HUDEP-2 (cell line): ENCODE results near the gene CD46.

Source experiments
- DNase-seq, 76 experiments: peaks; one replicate each; lab custom pipeline; 2025; ENCODE audit not compliant: unreplicated experiment in 76 of 76; lab: John Stamatoyannopoulos, UW

Gene CD46

DNA sequence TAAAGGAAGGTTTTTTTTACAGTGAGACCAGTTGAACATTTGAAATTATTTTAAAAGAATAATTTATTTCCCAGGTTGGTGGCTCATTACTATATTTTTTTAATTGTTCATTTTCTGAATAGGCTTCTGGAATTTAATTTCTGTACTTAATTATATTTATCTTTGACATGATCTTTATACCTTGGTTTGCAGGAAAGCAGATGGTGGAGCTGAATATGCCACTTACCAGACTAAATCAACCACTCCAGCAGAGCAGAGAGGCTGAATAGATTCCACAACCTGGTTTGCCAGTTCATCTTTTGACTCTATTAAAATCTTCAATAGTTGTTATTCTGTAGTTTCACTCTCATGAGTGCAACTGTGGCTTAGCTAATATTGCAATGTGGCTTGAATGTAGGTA lies 41.5 kb downstream of the CD46 start:
- DNase-seq = no peak

DNA sequence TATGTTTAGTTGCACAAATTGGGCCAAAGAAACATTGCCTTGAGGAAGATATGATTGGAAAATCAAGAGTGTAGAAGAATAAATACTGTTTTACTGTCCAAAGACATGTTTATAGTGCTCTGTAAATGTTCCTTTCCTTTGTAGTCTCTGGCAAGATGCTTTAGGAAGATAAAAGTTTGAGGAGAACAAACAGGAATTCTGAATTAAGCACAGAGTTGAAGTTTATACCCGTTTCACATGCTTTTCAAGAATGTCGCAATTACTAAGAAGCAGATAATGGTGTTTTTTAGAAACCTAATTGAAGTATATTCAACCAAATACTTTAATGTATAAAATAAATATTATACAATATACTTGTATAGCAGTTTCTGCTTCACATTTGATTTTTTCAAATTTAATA lies 43.0 kb downstream of the CD46 start:
- DNase-seq = no peak

DNA sequence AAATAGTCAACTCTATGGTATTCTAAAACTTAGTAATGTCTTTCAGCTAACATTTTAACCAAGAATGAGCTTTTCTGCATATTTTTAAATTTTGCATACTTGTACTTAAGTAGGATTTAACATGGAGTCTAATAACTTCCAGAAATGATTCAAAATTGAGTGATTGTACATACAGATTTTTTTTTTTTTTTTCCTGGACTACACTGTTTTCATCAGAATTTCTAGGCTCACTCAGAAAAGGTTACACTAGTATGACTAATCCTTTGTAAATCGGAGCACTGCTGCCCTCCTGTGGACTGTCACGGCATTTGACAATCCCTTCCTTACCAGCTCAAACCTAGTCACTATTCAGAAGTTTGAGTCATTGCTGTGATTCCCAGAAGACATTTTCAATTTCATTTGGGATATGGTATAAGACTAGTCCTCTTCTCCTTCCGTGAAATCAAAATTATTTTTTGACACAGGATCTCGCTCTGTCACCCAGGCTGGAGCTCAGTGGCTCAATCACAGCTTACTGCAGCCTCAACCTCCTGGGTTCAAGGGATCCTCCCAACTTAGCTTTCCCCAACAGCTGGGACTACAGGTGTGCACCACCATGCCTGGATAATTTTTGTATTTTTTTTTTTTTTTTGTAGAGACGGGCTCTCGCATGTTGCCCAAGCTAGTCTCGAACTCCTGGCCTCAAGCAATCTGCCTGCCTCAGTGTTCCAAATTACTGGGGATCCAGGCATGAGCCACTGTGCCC lies 45.5 kb downstream of the CD46 start:
- peak in 69 of 76 experiments; percentile 11 to 82 (median 61) for DNase-seq

DNA sequence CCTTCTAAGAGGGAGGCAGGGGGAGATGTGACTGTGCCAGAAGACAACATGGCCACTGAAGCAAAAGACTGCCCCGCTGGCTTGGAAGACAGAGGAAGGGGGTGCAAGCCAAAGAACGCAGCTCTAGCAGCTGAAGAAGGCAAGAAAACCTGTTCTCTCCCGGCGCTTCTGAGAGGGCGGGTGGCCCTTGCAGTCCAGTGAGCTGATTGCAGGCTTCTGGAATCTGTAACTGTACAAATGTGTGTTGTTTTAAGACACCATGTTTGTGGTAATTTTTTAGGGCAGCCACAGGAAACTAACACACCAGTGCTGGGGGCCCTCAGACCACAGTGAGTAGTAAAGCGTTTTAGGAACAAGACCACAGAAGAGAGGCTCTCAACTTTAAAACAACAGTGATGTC lies 47.0 kb downstream of the CD46 start:
- DNase-seq = no peak

DNA sequence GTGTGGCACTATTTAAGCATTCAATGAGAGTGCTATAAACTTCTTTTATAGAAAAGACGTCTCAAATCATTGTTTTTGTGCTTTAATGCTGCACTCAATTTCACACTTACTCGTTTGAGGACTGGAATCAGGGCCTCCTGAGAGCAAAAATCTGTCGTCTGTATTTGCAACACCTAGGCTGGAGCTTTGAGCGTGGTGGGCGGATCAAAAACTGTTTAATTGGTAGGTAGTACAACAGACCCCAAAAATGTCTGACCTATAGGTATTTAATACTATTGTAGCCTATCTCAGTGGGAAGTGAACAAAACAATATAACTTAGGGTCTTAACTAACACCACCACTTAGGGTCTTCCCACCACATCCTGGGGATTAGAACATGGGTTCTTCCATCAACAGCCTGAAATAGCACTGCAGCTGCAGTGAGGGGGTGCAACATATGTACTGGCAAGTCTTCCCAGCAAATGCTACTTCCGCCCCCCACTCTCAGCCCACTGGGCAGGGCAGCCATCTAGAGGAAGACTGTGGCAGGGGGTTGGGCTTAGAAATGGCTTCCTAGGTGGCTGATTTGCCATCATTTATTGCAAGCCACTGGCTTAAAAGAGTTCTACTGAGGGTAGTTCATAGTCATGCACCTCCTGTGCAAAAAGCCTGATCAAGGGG lies 48.3 kb downstream of the CD46 start:
- no peak for DNase-seq

DNA sequence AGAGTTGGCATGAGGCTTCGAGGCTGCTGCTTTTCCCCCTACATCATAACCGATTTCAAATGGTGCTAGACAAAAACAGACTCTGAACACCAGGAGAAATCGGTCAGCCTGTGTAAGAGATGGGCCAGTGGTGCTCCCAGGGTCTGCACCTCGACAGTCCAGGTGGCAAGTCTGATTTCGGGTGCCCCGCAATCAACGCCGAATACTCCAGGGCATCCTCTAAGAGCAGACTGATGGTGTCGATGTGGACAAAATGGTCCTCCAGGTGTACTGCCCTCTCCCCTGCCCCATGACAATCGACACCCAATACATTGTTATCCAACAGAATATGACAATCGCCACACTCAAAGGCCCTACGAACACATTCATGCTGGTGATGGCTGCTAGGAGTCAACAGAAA lies 50.0 kb downstream of the CD46 start:
- DNase-seq = no peak

DNA sequence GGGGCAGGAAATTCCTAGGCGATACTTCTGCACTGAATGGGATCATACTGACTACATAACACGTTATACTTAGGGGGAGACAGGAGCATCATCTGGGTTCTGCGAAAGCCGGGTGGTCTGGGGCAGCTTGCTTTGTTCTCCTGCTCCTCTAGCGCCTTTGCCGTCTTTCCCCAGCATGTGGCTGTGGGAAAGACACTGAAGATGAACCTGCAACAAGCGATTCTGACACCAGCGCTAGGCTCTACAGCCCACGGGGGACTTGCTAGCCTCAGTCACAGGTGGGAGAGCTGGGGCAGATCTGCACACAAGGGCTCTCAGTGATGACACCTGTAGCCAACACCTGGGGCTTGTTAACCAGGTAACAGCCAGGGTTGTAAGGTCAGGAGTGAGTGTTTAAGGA lies 51.8 kb downstream of the CD46 start:
- no peak for DNase-seq

DNA sequence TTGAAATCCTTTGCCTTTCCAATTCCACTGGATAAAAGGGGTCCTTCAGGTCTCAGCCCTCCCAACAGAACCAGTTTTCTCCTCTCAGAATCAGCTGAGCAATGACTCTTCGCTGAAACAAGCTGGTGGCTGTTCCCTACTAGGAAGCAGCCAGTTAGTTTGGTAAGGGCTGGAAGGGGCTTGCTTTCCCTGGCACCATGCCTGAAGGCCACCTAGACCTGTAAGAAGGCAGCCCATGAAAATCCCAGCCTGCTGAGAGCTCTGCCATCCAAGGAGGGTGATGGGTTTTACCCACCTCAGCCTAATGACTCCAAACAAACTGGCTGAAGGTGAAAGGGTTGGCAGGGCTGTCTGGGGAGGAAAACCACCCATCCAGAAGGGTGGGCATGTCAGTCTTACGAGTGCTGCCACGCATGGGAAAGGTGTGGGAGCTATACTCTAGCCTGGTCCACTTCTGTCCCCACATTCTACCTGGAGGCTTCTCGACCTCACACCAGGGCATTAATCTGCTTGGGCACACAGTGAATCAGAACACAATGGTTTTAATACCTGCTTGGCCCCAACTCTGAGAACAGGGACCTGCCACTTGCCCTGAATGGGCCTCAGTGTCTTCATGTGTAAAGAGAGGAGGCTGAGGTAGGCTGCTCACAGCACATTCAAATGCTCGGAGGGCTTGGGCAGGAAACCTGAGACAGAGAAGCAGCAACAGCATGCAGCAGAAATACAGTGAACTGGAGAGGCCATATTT lies 53.0 kb downstream of the CD46 start:
- DNase-seq = no peak

DNA sequence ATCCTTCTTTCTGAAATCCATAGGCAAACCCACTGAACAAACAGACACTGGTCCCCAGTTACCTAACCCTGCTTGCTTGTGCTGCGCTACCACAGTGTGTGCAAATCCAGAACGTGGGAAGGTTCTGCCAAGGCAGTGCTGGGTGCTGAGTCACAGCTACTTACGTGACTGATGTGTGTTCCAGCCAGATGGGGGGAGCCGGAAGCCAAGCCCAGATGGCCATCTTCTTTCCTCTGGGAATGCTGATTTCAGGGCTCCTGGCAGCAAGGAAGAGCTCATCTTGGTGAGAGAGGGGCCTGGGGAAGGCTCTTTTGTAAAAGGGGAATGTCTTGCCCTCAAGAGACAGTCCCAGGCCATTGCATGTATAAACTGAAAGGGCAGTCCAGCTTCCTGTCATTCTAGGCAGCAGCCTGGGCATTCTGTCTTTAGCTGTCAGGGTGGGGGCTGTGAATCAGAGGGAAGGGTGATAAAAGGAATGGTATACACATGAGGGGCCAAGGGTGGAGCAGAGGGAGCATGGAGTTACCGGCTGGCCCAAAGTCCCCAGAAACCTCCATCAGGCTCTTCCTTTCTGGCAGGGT lies 54.1 kb downstream of the CD46 start:
- peak in 1 of 76 experiments; percentile 10 for DNase-seq

DNA sequence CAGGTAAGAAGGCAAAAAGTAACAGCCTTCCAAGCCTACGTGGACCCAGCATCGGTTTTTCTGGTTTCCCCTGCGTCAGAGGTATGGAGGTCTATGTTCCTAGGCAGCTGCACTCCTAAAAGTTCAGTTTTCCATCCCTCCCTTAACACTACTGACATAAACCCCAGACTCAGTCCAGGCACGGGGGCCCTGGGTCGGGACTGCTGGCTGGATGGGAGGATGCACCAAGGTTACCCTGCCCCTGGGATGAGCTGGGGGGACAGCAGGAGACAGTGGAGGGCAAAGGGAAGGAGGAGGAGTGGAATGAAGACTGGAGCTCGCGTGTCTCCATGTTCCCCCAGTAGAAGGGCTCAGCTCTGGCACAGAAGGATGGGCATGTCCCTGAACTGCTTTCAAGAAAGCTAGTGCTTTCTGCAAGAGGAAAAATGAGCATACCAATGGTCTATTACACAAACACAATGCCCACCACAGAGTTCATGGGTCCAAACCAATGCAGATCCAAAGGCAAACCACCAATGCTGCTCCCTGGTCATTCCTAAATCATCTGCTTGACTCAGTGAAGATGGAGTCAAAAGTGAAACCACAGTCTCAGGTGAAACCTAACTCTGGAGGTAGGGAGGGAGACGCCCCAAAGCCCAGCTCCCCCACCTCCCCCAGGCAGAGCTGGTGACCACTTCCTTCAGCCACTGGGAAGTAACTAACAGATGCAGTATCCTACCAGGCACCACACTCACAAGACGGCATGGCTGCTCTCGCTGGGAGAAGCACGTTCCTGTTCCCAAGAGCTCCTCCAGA lies 54.9 kb downstream of the CD46 start:
- DNase-seq = no peak

DNA sequence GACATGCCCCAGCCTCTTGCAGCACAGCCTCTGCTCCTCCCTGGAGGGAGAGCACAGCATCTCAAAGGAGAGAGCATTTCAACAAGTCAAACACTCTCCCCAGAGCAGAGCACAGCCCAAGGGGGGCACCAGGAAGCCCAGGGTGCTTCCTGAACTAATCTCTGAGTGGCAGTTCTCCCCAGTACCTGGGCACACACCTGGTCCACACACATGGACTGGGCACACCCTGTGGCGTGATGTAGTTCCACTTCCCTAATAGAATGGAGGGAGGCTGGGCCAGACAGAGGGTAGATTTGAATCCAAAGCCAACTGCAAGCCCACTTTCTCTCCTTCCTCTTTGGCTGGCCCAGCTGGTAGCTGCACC lies 55.5 kb downstream of the CD46 start:
- DNase-seq = no peak

DNA sequence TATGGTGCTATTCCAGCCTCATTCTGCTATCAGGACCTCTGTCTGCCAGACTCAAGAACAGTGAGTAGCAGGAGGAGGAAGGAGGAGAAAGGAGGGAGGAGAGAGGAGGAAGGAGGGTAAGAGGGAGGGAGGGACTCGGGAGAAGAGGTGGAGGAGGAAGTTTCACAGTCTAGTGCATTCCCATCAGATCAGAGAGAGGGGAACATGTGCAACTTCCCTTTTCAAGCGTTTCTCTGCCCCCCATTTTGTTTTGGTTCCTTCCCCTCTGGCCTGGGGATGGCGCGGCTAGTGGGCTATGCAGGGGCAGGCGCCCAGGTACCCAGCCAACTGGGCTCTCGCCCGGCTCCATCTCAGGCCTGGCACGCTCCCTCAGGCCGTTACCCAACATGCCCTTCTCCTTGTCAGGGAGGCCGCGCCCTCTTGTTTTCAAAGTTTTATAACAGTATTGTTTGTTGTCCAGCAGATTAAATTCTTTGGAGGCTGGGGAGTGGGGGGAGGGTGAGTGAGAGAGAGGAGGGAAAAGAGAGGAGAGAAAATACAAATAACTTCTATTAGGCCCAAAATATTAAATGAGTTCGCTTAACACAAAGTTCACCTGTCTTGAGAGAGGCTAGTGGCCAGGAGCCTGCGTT lies 56.0 kb downstream of the CD46 start:
- DNase-seq = no peak

DNA sequence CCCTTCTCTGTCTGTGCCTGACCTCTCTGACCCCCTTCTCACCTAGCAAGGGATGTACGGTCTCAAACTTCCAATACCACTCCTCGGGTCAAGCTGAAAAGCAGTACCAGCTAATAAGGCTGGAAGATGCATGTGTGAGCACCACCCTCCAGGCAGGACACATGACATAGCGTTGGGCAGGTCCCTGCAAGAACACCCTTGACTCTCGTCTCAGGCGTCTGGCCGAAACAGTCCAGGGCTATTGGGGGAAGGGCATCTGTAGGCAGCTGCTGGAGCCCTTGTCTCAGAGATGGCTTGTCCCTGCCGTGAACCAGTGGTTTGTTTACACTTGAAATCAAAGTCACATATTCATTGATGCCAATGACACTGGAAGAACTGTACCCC lies 56.5 kb downstream of the CD46 start:
- no peak for DNase-seq

DNA sequence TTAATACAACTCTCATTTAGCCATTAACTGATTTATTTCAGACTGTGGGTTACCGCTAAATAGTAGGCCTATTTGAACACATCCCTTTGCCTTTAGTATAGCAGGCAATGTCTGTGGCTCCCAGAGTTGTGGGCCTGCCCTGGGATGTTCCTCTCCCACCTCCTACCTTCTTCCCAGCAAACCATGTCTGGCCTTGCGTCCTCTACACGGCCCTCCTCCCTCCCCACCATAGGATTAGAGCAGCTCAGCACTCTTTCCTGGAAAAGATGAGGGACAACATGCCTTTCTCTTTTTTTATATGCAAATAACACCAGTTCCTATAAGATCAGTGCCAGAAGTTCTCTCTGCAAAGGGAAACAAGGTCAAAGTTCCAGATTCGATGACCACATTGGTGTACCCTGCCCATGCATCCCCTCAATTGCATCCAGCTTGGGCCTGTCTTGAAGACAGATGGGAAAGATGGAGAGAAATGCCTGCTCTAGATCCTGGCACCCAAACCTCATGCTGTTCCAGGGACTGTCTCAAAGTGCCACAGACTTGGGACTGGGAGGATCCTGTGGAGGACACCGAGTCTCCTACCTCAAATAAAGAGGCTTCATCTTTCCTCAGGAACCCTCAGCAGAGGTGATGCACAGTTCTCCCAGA lies 57.2 kb downstream of the CD46 start:
- no peak for DNase-seq

DNA sequence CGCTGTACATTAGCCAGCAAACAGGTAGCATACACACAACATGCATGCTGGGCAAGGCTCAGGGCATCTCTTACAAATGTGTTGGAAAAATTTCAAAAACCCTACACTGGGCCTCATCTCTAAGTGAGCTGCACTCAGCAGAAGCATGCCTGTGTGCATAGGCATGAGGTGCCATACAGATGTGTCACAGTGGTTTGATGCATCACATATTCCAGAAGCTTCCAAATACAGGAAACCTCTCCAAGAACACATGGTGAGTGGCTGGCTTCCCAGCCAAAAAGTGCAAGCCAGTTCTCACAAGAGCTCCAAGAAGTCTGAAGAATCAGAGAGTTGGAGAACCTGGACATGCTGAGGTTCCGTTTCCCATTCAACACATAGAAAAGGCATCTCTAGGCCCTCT lies 58.3 kb downstream of the CD46 start:
- no peak for DNase-seq

DNA sequence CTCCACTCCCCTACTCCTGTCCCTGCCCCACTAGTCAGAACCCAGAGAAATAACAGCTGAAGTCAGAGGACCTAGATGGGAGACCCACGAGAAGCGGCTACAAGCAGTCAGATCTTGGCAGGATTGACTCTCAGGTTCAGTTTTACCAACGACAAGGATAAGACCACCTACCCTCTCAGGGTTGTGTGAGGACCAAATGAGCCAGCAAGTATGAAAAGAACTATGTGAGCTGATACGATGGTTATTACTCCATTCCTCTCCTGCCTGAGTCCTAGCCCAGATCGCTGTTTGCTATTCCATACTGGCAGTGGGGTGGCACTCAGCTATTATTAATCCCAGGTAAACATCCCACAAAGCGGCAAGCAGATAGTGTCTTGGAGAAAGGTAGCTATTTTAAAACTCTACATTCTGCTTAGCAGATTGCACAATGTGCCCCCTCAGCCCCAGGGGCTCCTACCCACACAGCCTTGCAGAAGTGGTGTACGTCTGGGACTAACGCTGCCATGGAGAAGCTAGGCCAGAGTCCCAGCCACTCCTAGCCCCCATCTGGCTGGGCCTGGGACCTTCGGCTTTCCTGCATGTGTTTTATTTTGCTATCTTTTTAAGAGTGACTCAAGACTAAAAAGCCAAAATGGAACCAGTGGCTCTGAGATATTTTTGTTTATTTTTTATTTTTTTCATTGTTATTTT lies 58.9 kb downstream of the CD46 start:
- DNase-seq = no peak

DNA sequence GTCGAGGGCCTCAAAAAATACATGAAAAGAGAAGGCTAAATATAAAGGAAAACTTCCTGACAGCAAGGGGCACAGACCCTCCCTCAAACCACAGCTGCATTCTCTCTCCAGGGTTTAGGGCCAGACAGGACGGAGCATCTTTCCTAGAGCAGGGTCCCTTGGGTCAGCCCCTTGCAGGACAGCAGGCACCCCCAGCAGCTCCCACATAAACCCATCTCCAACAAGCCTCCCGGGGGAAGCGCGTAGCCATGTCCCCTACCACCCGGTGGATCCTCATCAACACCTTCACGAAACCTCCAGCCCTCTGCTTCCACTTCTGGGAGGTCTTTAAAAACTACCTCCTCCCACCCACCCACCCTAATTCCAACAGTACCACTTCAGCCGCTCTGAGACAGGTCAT lies 59.5 kb downstream of the CD46 start:
- DNase-seq = no peak

DNA sequence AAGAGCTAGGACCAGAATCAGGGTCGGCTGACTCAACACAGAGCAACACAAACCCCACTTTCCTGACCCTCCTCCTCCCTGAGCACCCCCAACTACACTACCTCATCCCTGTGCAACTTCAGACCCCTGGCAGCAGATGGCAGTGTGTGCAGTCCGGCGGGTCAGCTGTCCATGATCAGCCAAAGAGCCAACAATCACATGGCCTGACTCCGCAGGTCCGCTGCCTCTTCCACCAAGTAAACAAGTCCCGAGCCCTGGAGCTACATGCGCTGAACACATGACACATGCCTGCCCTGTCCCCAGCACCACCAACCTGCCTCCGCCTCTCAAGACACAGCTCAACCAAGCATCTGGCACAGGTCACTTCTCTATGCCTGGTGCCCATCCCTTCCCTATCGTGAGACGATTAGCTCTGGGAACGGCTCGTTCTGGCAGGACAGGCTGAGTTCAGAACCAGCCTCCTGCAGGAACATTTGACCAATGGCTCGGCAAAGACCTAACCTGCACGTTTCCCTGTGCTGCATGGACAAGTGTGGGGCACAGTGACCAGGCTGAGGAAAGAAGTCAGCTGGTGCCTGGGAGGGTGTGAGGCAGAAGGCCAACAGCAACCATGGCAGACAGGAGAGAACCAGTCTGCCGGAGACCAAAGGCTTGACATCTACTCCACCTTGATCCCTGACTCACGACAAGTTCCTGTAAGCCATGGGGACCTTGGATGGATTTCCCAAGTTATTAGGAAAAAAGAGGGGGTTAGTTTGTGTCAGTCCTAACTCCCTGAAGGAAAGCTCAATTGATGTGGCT lies 60.3 kb downstream of the CD46 start:
- peak in 4 of 76 experiments; percentile 15 to 24 (median 20) for DNase-seq
